HuH-7 (cell line): Measurements from ENCODE around the gene SLC39A7.
"Not testable (repeated sequence)": the region's sequence is repeated elsewhere in the genome, so short reads cannot be mapped to it uniquely, and the experiment has no call there.

Experiments used
- DNase-seq: peaks from one replicate; pipeline ENCODE4 v3.0.0; 2011; ENCODE audit warnings: low spot score

The SLC39A7 gene

DNA sequence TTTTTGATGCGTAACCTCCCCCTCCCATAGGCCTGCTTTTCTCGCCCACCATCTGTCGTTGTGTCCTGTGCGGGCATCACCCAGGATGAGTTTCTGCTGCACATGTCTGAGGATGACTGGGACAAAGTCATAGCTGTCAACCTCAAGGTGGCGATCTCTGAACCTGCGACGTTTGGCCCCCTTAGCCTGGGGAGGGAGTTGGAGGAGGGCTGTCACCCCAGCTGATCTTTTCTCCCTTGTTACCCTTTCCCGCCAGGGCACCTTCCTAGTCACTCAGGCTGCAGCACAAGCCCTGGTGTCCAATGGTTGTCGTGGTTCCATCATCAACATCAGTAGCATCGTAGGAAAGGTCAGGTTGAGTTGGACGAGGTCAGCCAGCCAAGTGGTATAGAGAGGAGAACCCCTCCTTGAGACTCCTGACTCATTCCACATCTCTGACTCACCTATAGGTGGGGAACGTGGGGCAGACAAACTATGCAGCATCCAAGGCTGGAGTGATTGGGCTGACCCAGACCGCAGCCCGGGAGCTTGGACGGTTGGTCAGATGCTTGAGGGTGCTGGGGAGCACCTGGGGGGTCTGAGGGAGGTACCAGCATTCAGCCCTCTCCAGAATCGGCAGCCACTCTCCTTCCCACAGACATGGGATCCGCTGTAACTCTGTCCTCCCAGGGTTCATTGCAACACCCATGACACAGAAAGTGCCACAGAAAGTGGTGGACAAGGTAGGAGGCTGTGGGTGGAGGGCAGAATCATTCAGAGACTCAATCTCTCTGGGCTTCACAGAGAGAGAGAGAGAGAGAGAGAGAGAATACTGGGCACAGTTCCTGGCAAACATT lies 4.7 kb downstream of the SLC39A7 start:
- DNase-seq, result no peak

DNA sequence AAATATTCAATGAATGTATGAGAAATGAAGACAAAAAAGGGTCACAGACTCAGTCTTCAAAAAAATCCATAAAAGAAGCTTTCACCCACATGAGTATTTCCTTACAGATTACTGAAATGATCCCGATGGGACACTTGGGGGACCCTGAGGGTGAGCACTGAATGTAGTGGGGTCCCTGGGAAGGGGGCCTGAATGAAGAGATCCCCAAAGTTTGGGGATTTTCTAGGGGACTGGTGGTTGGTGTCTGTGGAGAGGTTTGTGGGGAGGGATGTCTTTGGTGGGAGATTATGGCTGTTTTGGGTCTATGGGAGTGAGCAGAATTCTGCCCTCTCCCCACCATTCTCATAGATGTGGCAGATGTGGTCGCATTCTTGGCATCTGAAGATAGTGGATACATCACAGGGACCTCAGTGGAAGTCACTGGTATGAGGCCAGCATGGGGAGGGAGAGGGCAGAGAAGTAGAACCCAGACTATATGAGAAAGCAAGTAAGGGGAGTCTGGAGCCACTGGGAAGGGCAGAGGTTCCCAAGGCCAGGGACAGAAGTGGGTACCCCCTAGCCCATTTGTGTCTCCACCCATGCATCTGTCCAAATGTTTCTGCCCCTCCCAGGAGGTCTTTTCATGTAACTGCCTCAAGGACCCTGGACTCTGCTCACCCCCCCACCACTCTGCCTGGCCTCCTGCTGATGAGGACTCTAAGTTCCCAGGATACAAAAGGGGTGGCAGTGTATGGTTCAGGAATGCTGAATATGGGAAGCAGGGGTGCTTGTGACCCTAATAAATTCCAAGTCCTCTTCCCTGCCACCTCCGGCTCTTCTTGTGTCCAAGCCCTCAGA lies 5.6 kb downstream of the SLC39A7 start:
- DNase-seq, result no peak

DNA sequence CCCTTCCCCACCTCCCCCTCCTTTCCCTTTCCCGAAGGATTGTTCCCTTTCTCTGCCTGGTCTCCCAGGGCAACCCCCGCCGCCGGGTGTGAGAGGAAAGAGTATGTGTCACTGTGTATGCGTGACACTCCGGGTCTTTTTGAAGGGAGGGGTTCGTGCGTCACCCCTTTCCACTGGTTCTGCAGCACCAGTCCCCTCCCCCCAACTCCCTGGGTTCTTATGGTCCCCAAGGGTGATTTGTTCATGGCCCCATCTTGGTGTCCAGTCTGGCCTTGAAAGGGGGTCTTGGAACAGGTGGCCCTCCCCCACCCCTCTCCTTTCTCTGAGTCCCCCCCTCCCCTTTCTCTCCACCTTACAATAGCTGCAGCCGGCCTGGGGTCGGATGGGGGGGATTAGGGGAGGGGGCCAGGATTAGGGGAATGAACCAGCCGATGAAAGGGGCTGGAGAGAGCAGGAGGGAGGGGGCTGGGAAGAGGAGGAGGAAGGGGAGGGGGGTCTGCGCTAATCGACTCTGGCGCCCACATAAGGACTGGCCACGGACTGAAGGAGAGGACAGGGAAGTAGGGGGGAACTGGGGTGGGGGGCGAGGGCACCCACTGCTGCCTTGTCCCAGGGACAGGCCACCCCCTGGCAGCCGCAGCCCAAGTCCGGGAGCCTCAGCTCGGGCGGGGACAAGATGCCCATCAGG lies 6.3 kb downstream of the SLC39A7 start:
- DNase-seq, result no peak

DNA sequence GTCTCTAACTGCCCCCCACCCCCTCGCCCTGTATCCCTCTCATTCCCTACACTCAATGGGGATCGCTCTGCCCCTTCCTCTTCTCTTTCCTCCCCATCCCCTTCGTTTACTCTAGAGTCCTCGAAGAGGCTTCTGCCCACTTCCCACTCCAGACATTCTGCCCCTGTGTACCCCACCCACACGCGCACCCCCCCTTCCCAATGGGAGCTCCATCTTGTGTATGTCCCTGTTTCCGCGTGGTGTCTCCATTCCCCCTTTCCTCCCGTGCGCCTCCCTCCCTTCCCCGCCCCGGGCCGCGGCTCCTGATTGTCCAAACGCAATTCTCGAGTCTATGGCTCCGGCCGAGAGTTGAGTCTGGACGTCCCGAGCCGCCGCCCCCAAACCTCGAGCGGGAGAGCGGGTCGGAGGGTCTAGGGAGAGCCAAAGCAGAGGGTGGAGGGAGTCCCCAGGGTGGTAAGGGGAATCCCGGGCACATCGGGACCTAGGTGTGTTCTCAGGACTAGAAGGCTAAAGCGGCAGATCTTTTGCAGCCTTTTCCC lies 7.0 kb downstream of the SLC39A7 start:
- DNase-seq, result no peak

DNA sequence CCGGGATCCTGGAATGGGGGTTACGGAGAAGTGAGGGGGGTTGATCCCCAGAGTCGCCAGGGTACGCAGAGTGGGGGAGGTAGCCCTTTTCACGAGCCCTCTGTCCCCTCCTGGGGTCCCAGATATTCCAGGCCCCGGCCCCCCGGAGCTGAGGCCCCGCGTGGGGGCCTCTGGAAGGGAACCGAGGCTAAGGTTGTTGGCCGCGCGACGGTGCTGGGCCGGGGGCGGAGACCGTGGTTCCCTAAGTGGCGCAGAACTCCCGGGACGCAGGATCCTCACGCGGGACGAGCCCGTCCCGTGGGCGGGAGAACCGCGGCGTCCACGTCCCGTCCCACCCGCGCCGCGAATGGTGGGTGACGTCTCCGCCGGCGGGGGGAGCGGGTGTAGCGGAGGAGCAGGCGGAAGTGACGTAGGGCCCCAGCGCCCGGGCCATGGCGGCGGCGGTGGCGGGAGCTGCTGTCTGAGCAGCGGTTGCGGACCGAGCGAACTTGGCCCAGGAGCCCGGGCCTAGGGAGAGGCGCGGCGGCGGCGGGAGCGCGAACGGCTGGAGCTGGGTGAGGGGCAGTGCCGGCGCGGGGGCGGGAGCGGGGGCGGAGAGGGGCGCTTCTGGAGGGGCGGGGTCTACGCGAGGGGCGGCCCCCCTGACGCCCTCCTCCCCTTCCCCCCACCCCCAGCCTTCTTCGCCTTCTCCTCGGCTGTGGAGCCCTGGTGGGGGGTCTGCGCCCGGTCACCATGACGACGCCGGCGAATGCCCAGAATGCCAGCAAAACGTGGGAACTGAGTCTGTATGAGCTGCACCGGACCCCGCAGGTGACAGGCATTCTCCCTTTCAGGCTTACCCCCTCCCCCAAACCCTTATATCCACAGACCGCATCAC lies 7.7 kb downstream of the SLC39A7 start, which contains the start of gene RING1:
TSS of gene RING1 (plus strand) at position 410 of the 877 bp plus-strand sequence. CDS start at position 733, 323 bp downstream.
- peak; percentile 85 for DNase-seq

DNA sequence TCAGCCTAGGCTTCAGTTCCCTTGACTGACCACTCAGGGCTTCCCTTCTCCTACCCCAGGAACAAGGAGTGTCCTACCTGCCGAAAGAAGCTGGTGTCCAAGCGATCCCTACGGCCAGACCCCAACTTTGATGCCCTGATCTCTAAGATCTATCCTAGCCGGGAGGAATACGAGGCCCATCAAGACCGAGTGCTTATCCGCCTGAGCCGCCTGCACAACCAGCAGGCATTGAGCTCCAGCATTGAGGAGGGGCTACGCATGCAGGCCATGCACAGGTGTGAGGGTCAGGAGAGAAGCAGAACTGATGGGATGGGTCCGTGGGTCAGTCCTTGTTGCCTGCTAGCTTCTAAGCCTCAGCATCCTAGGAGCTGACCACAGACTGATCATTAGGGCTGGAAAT lies 9.2 kb downstream of the SLC39A7 start:
- no peak for DNase-seq

DNA sequence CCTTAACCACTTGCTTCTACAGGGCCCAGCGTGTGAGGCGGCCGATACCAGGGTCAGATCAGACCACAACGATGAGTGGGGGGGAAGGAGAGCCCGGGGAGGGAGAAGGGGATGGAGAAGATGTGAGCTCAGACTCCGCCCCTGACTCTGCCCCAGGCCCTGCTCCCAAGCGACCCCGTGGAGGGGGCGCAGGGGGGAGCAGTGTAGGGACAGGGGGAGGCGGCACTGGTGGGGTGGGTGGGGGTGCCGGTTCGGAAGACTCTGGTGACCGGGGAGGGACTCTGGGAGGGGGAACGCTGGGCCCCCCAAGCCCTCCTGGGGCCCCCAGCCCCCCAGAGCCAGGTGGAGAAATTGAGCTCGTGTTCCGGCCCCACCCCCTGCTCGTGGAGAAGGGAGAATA lies 10.5 kb downstream of the SLC39A7 start:
- no peak for DNase-seq

DNA sequence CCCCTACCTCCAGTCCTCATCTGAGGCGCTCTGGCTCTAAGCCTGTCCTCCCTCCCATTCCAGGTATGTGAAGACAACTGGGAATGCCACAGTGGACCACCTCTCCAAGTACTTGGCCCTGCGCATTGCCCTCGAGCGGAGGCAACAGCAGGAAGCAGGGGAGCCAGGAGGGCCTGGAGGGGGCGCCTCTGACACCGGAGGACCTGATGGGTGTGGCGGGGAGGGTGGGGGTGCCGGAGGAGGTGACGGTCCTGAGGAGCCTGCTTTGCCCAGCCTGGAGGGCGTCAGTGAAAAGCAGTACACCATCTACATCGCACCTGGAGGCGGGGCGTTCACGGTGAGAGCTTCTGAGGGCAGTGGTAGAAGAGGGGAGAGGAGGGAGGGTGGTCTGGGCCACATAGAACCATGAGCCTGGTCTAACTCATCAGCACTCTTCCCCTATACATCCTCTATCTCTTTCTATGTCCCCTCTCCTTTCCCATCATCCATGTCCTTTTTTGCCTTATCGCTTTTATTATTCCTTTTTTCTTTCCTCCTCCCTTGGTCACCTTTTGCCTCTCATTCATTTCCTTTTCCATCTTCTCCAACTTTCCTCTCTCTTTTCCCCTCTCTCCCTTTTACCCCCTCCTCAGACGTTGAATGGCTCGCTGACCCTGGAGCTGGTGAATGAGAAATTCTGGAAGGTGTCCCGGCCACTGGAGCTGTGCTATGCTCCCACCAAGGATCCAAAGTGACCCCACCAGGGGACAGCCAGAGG lies 11.2 kb downstream of the SLC39A7 start:
- DNase-seq, result no peak

DNA sequence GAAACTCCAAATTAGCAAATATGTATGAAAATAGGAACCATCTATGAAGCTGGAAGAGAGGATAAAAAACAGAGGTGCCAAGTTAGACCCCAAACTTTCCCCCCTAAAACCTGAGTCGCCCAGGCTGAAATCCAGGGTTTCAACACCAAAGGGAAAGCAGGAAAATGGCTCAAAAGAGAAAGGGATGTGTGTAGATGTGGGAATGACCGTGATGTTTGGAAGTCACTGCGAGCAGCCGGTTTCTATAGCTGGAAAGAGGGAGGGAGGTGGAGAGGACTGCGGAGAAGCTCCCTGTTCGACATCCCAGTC lies 12.1 kb downstream of the SLC39A7 start:
- DNase-seq, result no peak

DNA sequence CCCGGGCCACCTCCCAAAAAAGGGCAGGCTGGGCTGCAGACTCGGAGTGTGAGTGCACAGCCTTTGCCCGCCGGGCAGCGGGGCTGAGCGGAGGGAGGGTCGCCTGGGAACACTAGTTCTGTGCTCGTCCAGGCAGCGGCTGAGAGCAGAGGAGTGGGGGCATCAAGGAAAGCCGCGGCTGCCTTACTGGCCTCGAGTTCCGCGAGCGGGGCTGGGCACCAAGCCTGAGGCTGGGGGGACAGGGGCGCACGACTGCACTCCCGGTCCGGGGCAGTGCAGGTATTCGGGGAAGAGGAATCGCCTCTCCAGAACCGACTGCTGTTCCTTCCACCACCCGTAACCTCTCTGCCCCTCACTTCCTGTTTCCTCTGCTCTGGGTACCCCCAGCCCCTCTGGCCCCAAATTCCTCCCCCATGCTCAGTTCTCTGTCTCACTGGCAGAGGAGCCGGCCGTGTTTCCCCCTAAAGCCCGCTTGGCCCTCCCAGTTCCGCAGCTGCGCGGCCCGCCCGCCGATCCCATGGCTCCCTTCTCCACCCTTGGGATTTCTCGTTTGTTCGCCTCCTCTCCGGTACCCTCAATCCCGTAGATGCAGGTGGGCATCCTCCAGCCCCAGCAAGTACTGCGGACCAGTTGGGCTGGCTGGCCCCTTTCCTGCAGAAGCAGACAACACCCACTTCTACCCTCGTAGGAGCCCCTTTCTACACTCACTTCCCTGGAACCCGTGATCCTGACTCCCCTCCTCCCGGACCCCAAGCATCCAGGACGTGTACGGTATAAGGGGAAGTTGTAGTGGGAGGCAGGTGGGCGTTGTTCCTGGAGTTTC lies 12.7 kb downstream of the SLC39A7 start:
- no peak for DNase-seq

DNA sequence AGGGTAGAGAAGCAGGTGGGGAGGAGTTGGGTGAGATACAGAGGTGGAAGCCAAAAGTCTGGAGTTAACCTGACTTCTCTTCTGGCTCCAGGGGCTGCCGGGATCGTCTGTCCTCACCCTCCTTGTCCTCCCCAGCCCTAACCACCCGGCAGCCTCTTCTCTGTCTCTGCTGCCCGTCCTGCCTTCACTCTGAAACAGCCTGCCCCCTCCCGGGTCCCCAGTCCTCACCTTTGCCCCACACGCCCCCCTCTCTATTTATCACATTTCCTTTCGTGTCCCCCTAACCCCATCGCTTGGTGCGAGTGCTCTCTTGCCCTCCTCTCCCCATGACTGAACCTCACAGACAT lies 13.3 kb downstream of the SLC39A7 start:
- no peak for DNase-seq

DNA sequence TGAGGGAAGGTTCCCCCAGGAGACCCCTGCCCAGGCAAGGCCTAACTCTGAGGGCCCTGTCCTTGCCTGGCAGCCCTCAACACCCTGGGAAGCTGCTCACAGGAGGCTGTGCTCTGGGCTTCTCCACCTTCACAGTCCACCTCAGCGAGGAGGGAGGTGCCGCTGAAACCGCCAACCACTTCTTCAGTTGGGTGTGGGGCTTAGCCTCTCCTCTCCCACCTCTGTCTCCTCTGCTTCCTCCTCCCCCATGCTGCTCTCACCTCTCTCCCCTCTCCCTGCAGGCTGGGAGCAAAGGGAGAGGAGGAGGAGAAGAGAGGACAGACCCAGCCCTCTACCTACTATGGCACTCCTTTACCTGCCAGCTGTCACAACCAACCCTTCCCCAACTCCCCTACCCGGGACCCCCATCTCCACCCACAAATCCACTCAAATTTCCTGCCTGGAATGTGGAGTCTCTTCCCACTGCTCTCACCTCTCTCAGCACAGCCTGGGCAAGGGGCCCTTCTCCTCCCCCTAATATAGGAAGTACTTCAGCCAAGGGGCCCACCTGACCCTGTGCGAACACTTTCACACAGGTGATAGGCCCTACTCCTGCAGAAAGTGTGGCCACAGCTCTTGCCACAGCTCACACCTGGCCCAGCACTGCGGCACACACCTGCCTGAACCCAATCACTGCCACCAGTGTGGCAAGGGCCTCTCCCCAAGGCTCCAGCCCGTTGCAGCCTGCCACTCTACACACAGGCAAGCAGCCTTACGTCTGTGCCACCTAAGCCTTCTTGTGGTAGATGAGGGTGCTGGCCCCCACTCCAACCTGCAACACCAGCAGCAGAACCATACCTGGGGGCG lies 14.8 kb downstream of the SLC39A7 start:
- no peak for DNase-seq

DNA sequence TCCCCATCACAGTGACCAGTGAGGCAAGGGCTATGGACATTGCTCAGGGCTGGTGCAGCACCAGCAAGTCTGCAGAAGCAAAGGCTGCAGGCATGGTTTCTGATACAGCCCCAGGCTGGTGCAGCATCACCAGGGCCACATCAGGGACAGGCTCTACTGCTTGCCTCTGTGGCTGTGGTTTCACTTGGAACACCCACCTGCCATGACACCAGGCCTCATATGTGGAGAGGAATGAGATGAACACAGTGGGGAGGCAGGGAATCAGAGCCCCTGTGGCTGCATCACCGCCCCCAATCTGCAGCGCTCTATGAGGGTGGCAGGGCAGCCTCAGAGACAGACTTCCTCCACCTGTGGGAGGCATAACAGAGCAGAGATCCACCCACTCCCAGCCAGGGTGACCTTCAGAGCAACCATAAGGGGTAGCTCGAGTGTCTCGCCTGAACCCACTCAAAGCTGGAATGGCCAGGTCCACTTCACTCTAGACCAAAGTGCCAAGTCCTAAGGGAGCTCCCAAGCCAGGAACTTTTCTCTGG lies 15.5 kb downstream of the SLC39A7 start:
- no peak for DNase-seq

DNA sequence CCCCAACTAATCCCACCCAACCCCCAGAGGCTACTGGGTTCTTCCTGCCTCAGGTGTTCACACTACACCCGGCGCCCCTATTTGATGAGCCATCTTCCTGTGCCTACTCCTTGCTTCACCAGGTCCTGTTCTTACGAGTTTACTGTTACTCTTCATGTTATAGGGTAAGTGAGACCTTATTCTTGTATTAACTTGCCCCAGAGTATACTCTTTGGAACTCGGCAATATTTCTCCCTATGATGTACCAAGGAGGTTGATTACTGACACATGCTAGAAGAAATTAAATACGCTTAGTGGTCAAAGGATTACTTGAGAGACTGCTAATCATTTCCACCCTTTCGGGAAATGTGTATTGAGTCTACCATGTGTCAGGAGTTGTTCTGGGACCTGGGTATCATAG lies 16.6 kb downstream of the SLC39A7 start:
- no peak for DNase-seq

DNA sequence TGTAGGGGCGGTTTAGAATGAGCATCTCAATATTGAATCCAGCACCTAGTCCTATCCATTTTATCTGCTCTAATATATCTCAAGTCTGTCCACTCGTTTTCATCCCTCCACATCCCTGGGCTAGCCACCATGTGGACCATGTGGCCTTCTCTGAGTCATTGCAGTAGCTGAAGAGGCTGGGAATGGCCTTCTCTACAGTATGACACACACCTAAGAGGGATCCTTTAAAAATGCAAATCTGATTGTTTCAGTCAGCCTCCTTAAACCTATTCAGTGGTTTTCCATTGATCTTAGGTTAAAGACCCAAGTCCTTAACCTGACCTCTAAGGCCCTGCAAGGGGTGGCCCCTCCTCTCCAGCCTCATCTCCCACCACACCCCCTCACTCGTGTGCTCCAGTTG lies 17.0 kb downstream of the SLC39A7 start:
- DNase-seq, result no peak

DNA sequence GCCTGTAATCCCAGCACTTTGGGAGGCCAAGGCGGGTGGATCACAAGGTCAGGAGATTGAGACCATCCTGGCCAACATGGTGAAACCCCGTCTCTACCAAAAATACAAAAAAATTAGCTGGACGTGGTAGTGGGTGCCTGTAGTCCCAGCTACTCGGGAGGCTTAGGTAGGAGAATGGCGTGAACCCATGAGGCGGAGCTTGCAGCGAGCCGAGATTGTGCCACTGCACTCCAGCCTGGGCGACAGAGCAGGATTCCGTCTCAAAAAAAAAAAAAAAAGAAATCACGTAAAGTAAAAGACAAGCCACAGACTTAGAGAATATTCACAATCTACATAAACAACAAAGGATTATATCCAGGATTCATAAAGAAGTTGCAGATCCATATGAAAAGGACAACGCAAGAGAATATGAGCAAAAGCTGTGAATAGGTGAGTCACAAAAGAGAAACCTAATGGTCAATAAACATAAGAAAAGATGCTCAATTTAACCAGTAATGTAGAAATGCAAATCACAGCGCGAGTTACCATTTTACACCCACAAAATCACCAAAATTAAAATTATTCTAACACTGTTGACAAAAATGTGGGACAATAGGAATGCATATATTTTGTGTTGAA lies 25.9 kb downstream of the SLC39A7 start:
- DNase-seq, result not testable (repeated sequence)

DNA sequence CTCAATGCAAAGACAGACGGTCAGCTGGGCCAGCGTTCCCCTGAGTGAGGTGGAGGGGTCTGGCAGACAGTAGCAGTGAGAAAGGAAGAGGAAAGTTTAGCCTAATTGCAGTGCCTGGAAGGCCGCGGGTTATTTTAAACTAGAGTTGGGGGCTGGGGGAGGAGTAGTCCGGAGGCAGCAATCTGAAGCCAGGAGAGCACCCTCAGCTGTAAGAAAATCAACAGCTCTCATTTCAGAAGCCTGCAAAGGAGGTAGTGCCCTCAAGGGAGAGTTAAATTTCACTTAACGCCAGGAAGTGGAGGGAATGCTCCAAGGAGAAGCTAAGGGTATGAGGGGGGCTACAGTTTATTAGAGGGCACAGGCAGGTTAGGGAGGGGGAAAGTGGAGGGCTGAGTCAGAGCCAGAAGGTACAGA lies 34.6 kb downstream of the SLC39A7 start:
- no peak for DNase-seq

DNA sequence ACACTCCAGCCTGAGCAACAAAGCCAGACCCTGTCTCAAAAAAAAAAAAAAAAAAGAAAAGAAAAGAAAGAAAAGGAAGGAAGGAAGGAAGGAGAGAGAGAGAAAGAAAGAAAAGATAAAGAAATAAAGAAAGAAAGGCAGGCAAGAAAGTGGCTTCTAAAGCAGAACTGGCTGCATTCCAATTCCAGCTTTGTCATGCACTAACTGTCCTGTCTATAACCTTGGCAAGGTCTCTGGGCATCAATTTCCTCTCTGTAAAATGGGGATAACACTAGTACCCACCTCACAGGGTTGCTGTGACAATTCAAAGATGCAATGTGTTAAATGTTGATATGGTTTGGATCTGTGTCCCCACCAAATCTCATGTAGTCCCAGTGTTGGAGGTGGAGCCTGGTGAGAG lies 35.7 kb downstream of the SLC39A7 start:
- DNase-seq, result no peak
